ENCODE results near the gene TBL1X. TPM values are rescaled to one million over a fixed set of nuclear protein-coding genes. Genes with fewer than 3 reads are reported as not detected.

TBL1X gene
- polyA plus RNA-seq, 1 experiment = 24.9 TPM

- ChIA-PET CTCF (no interaction called here), POLR2A (no interaction called here)
- Histone ChIP-seq H3K27ac (ENCODE audit: low read depth, low read length) (no peak overlapping the region), H3K4me3 (ENCODE audit: low read depth, low read length) (no peak overlapping the region), H3K27me3 (ENCODE audit: control insufficient read depth, insufficient read depth, low read length) (no peaks in the 10 kb centered on the region), H3K9me3 (ENCODE audit: control insufficient read depth, insufficient read depth, low read length) (no peaks in the 10 kb centered on the region)
- TF ChIP-seq, protein P1, sequence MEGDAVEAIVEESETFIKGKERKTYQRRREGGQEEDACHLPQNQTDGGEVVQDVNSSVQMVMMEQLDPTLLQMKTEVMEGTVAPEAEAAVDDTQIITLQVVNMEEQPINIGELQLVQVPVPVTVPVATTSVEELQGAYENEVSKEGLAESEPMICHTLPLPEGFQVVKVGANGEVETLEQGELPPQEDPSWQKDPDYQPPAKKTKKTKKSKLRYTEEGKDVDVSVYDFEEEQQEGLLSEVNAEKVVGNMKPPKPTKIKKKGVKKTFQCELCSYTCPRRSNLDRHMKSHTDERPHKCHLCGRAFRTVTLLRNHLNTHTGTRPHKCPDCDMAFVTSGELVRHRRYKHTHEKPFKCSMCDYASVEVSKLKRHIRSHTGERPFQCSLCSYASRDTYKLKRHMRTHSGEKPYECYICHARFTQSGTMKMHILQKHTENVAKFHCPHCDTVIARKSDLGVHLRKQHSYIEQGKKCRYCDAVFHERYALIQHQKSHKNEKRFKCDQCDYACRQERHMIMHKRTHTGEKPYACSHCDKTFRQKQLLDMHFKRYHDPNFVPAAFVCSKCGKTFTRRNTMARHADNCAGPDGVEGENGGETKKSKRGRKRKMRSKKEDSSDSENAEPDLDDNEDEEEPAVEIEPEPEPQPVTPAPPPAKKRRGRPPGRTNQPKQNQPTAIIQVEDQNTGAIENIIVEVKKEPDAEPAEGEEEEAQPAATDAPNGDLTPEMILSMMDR (IDR thresholded peaks at IDR 0.05; ENCODE audit: low read depth, low read length) = no peak
- DNase-seq (ENCODE audit: low read depth, low spot score) = no peak
Measured at GRCh38 chrX:9656277-9656676, 191.4 kb downstream of the TBL1X start.

DNA sequence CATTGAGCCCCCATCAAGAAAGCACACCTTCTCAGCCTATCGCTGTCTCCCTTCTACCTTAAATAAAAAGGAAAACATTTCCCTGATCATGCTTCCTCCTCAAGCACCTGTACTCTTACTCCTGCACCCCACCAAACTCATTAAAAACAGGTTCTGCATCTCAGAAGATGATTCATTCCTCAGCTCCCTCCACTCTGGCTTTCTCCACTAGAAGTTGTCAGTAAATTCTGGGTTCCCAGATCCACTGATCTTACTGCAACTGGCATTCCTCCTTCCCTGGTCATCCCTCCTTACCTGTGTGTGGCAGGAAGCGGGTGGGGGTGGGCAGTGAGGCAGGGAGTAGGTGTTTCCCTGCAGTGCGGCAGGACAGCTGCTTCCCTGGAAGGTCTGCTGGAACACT lies 192.0 kb downstream of the TBL1X start:
- TF ChIP-seq, protein P1 (IDR thresholded peaks at IDR 0.05; ENCODE audit: low read depth, low read length) = no peak
- POLR2A ChIA-PET = no interaction called here

DNA sequence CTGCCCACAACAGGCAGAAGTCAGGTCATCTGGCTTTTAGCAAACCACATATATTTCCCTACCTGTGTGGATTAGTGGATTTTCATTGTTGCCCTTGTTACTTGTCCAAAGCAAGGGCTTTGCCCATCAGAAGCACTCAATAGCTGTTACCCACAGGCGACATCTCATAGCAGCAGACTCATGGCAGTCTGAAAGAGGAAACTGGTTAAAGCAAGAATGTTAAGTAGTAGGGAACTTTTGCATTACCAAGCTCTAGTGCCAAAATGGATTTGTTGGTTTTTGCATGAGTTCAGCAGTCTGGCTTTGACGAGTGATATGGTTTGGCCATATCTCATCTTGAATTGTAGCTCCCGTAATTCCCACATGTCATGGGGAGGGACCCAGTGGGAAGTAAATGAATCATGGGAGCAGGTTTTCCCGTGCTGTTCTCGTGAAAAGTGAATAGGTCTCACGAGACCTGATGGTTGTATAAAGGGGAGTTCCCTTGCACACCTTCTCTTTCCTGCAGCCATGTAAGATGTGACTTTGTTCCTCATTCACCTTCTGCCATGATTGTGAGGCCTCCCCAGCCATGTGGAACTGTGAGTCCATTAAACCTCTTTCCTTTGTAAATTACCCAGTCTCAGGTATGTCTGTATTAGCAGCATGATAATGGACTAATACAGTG lies 192.9 kb downstream of the TBL1X start:
- no peak for DNase-seq (ENCODE audit: low read depth, low spot score)
- Histone ChIP-seq H3K27ac (ENCODE audit: low read depth, low read length) (no peak overlapping the region), H3K9me3 (ENCODE audit: control insufficient read depth, insufficient read depth, low read length) (no peaks in the 10 kb centered on the region), H3K4me3 (ENCODE audit: low read depth, low read length) (no peak overlapping the region), H3K27me3 (ENCODE audit: control insufficient read depth, insufficient read depth, low read length) (no peaks in the 10 kb centered on the region)
- ChIA-PET POLR2A (no interaction called here), CTCF (no interaction called here)
- TF ChIP-seq, protein P1 (IDR thresholded peaks at IDR 0.05; ENCODE audit: low read depth, low read length) = no peak

More for the DNA sequence above, 192.0 kb downstream of the TBL1X start:
- H3K27ac ChIP-seq (ENCODE audit: low read depth, low read length) = no peak overlapping the region
- H3K27me3 ChIP-seq (ENCODE audit: control insufficient read depth, insufficient read depth, low read length) = no peaks in the 10 kb centered on the region
- DNase-seq (ENCODE audit: low read depth, low spot score) = no peak
- CTCF ChIA-PET = no interaction called here
- no peaks in the 10 kb centered on the region for H3K9me3 ChIP-seq (ENCODE audit: control insufficient read depth, insufficient read depth, low read length)
- no peak overlapping the region for H3K4me3 ChIP-seq (ENCODE audit: low read depth, low read length)

DNA sequence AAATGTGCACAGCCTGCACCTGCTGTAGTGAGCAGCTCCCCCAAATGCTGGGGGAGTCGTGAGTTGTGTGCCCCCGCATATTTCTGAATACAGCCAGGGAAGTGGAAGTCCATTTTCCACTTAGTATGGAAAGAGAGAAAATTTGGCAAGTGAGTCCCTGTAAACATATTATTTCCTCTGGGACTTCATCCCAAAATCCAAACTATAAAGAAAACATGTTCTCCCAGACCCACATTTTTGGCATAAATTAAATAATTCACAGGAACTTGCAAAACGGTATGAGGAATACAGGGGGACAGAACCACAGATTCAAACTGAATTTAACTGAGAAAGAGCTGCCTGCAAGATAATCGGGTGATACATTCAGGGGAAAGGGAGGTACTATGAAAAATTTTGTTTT lies 193.6 kb downstream of the TBL1X start:
- ChIA-PET POLR2A (no interaction called here), CTCF (no interaction called here)
- no peak overlapping the region for H3K27ac ChIP-seq (ENCODE audit: low read depth, low read length)

GRCh38 chrX:9659571-9660195 lies 194.8 kb downstream of the TBL1X start:
- Histone ChIP-seq H3K27ac (ENCODE audit: low read depth, low read length) (no peak overlapping the region), H3K4me3 (ENCODE audit: low read depth, low read length) (no peak overlapping the region), H3K27me3 (ENCODE audit: control insufficient read depth, insufficient read depth, low read length) (no peaks in the 10 kb centered on the region), H3K9me3 (ENCODE audit: control insufficient read depth, insufficient read depth, low read length) (no peaks in the 10 kb centered on the region)
- TF ChIP-seq, protein P1 (IDR thresholded peaks at IDR 0.05; ENCODE audit: low read depth, low read length) = no peak
- no peak for DNase-seq (ENCODE audit: low read depth, low spot score)
- ChIA-PET CTCF (interaction anchor here (0.6 kb wide), 1 partner anchor 344 kb away, joined by 3 read pairs; no protein-coding TSS in a partner anchor), POLR2A (no interaction called here)

More for the DNA sequence above, 193.6 kb downstream of the TBL1X start:
- Histone ChIP-seq H3K4me3 (ENCODE audit: low read depth, low read length) (no peak overlapping the region), H3K27me3 (ENCODE audit: control insufficient read depth, insufficient read depth, low read length) (no peaks in the 10 kb centered on the region), H3K9me3 (ENCODE audit: control insufficient read depth, insufficient read depth, low read length) (no peaks in the 10 kb centered on the region)
- DNase-seq (ENCODE audit: low read depth, low spot score) = no peak
- TF ChIP-seq, protein P1 (IDR thresholded peaks at IDR 0.05; ENCODE audit: low read depth, low read length) = no peak

Measured in AG04450 (cell line).